SK-N-SH treated with all-trans-retinoic acid at 6 μM for 48 hours (cell line): ENCODE results near the gene TNFRSF1B.

ENCODE experiments used
- ATAC-seq: fragments of 200-7000 bp; cut with Tn5 transposase; 3 replicates; pipeline ENCODE4 v1.9.1; 2020; ENCODE audit warnings: mild to moderate bottlenecking, moderate library complexity
- ARNTL ChIP-seq: fragments of 450-650 bp; formaldehyde crosslinking; IDR thresholded peaks from 2 replicates; pipeline ENCODE4 v1.5.0; 2020; ENCODE audit warnings: low read depth, mild to moderate bottlenecking, moderate library complexity, borderline replicate concordance
- BACH2 ChIP-seq: fragments of 250-450 bp; sonication (Bioruptor Pico); IDR thresholded peaks from 2 replicates; pipeline ENCODE4 v1.9.0; 2021; ENCODE audit warnings: mild to moderate bottlenecking, borderline replicate concordance
- CSDC2 ChIP-seq: fragments of 250-450 bp; sonication (Bioruptor Pico); IDR thresholded peaks from 2 replicates; pipeline ENCODE4 v1.5.0; 2020; ENCODE audit warnings: mild to moderate bottlenecking, moderate library complexity
- GLIS3 ChIP-seq: fragments of 250-450 bp; sonication (Bioruptor Pico); IDR thresholded peaks from 2 replicates; pipeline ENCODE4 v1.5.0; 2020; ENCODE audit warnings: mild to moderate bottlenecking, moderate library complexity
- OSR1 ChIP-seq: fragments of 250-450 bp; sonication (Bioruptor Pico); IDR thresholded peaks from 2 replicates; pipeline ENCODE4 v1.8.0; 2022; ENCODE audit warnings: moderate library complexity, mild to moderate bottlenecking, inconsistent platforms
- PATZ1 ChIP-seq: fragments of 250-450 bp; sonication (Bioruptor Pico); IDR thresholded peaks from 2 replicates; pipeline ENCODE4 v1.8.0; 2020; ENCODE audit warnings: mild to moderate bottlenecking, moderate library complexity, borderline replicate concordance
- POU6F1 ChIP-seq: fragments of 250-450 bp; sonication (Bioruptor Pico); IDR thresholded peaks from 2 replicates; pipeline ENCODE4 v1.8.0; 2021; ENCODE audit warnings: low read depth, mild to moderate bottlenecking, moderate library complexity, borderline replicate concordance
- RARB ChIP-seq: fragments of 250-450 bp; sonication (Bioruptor Pico); IDR thresholded peaks from 2 replicates; pipeline ENCODE4 v1.8.0; 2021; ENCODE audit warnings: mild to moderate bottlenecking, moderate library complexity
- SNAI2 ChIP-seq: fragments of 250-450 bp; sonication (Bioruptor Pico); IDR thresholded peaks from 2 replicates; pipeline ENCODE4 v1.5.0; 2020; ENCODE audit warnings: mild to moderate bottlenecking, moderate library complexity
- TCF4 ChIP-seq: fragments of 250-450 bp; sonication (Bioruptor Pico); IDR thresholded peaks from 2 replicates; pipeline ENCODE4 v1.8.0; 2021; ENCODE audit warnings: mild to moderate bottlenecking, moderate library complexity, borderline replicate concordance
- TOX ChIP-seq: fragments of 250-450 bp; sonication (Bioruptor Pico); IDR thresholded peaks from 2 replicates; pipeline ENCODE4 v1.8.0; 2021; ENCODE audit warnings: mild to moderate bottlenecking, moderate library complexity, borderline replicate concordance
- TSHZ2 ChIP-seq: fragments of 250-450 bp; sonication (Bioruptor Pico); IDR thresholded peaks from 2 replicates; pipeline ENCODE4 v1.5.0; 2020; ENCODE audit warnings: mild to moderate bottlenecking, moderate library complexity
- ZC3H10 ChIP-seq: fragments of 250-450 bp; sonication (Bioruptor Pico); IDR thresholded peaks from 2 replicates; pipeline ENCODE4 v1.5.1; 2021; ENCODE audit warnings: mild to moderate bottlenecking, moderate library complexity
- ZNF565 ChIP-seq: fragments of 450-650 bp; formaldehyde crosslinking; conservative IDR thresholded peaks from 2 replicates; pipeline ENCODE4 v1.5.0; 2020; ENCODE audit warnings: low read depth, mild to moderate bottlenecking, moderate library complexity
- ZNF70 ChIP-seq: fragments of 450-650 bp; formaldehyde crosslinking; IDR thresholded peaks from 2 replicates; pipeline ENCODE4 v1.5.0; 2020; ENCODE audit warnings: mild to moderate bottlenecking, moderate library complexity
- TF ChIP-seq, protein P1 (sequence below): fragments of 250-450 bp; sonication (Bioruptor Pico); IDR thresholded peaks from 2 replicates; pipeline ENCODE4 v1.5.1; 2020; ENCODE audit warnings: low read depth, mild to moderate bottlenecking, moderate library complexity

The TNFRSF1B gene

GRCh38 chr1:12194666-12195216 lies 27.9 kb downstream of the TNFRSF1B start:
- no peak for TF ChIP-seq TSHZ2
- TF ChIP-seq POU6F1 (CRISPR knock-in tag), result no peak
- TF ChIP-seq ZC3H10 (CRISPR knock-in tag), result no peak
- TF ChIP-seq, protein P1, sequence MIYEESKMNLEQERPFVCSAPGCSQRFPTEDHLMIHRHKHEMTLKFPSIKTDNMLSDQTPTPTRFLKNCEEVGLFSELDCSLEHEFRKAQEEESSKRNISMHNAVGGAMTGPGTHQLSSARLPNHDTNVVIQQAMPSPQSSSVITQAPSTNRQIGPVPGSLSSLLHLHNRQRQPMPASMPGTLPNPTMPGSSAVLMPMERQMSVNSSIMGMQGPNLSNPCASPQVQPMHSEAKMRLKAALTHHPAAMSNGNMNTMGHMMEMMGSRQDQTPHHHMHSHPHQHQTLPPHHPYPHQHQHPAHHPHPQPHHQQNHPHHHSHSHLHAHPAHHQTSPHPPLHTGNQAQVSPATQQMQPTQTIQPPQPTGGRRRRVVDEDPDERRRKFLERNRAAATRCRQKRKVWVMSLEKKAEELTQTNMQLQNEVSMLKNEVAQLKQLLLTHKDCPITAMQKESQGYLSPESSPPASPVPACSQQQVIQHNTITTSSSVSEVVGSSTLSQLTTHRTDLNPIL (CRISPR knock-in tag), result no peak
- TF ChIP-seq OSR1 (CRISPR knock-in tag), result no peak
- no peak for TF ChIP-seq ZNF70
- TF ChIP-seq CSDC2 (CRISPR knock-in tag), result no peak
- TF ChIP-seq RARB (CRISPR knock-in tag), result no peak
- no peak for TF ChIP-seq BACH2
- no peak for ATAC-seq

- TF ChIP-seq SNAI2 (CRISPR knock-in tag), result no peak
- no peak for TF ChIP-seq GLIS3
- no peak for TF ChIP-seq PATZ1 (CRISPR knock-in tag)
- TF ChIP-seq, protein P1 (CRISPR knock-in tag), result no peak
- TF ChIP-seq TCF4 (CRISPR knock-in tag), result no peak
- no peak for ATAC-seq
These were observed 28.6 kb downstream of the TNFRSF1B start for GRCh38 chr1:12195416-12195815.

DNA sequence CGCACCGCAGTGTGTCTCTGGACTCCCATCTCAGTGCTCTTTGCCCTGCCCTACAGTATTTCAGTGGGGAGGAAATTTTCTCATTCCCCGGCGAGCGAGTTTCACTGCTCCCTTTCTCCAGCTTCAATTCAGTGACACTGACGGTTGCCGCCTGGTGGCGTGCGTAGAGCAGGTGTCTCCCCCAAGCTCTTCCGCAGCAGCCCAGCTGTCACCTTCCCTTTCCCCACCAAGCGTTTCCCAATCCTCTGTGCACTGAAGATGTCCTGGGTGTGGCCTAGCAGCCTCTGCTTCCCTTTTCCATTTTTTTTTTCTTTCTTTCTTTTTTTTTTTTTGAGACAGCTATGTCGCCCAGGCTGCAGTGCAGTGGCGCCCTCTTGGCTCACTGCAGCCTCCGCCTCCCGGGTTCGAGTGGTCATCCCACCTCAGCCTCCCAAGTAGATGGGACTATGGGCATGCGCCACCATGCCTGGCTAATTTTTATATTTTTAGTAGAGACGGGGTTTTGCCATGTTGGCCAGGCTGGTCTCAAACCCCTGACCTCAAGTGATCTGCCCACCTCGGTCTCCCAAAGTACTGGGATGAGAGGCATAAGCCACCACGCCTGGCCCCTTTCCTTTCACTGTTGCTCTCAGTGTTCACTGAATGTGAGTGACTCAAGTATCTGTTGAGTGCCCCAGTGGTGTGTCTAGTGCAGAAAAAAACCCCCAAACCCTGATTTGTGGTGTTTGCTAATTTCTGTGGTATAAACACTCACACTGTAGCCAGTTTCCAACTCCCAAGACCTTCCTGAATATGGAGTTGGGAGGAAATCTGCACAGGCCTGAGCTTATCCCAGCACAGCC lies 30.1 kb downstream of the TNFRSF1B start:
- ATAC-seq, result no peak
- no peak for TF ChIP-seq RARB (CRISPR knock-in tag)
- TF ChIP-seq SNAI2 (CRISPR knock-in tag), result no peak
- TF ChIP-seq TOX, result no peak
- TF ChIP-seq BACH2, result no peak
- TF ChIP-seq, protein P1 (CRISPR knock-in tag), result no peak
- no peak for TF ChIP-seq GLIS3
- TF ChIP-seq POU6F1 (CRISPR knock-in tag), result no peak
- no peak for TF ChIP-seq ZNF70
- no peak for TF ChIP-seq OSR1 (CRISPR knock-in tag)
- no peak for TF ChIP-seq CSDC2 (CRISPR knock-in tag)
- no peak for TF ChIP-seq ZNF565 (CRISPR knock-in tag)
- TF ChIP-seq ARNTL (CRISPR knock-in tag), result no peak
